NCI-H1436 treated with DMSO at 0.1 percent for 48 hours (cell line): ENCODE measurements around the gene RFX4.
"Not testable (repeated sequence)": the region's sequence is repeated elsewhere in the genome, so short reads cannot be mapped to it uniquely, and the experiment has no call there.

Experiments used
- DNase-seq: peaks from one replicate; lab custom pipeline; 2025; lab: John Stamatoyannopoulos, UW

RFX4 gene

GRCh38 chr12:106692896-106693820 lies 110.4 kb downstream of the RFX4 start:
- no peak for DNase-seq

- no peak for DNase-seq
These were observed 113.3 kb downstream of the RFX4 start for GRCh38 chr12:106696071-106696470.

GRCh38 chr12:106696681-106697417 lies 114.0 kb downstream of the RFX4 start:
- no peak for DNase-seq

- DNase-seq: peak; percentile 35
These were observed 121.3 kb downstream of the RFX4 start for GRCh38 chr12:106704081-106704480.

GRCh38 chr12:106705971-106706370 lies 123.2 kb downstream of the RFX4 start:
- no peak for DNase-seq

GRCh38 chr12:106709068-106709511 lies 126.3 kb downstream of the RFX4 start:
- no peak for DNase-seq

GRCh38 chr12:106710143-106710893 lies 127.5 kb downstream of the RFX4 start:
- DNase-seq: no peak

GRCh38 chr12:106711316-106711715 lies 128.5 kb downstream of the RFX4 start:
- DNase-seq: no peak

- DNase-seq: no peak
These were observed 130.0 kb downstream of the RFX4 start for GRCh38 chr12:106712768-106713167.

GRCh38 chr12:106714926-106715325 lies 132.1 kb downstream of the RFX4 start:
- no peak for DNase-seq

GRCh38 chr12:106715582-106715981 lies 132.8 kb downstream of the RFX4 start:
- no peak for DNase-seq

- no peak for DNase-seq
These were observed 134.9 kb downstream of the RFX4 start for GRCh38 chr12:106717673-106718072.

GRCh38 chr12:106719879-106720278 lies 137.1 kb downstream of the RFX4 start:
- no peak for DNase-seq

GRCh38 chr12:106720696-106721095 lies 137.9 kb downstream of the RFX4 start:
- DNase-seq: no peak

- DNase-seq: no peak
These were observed 139.1 kb downstream of the RFX4 start for GRCh38 chr12:106721915-106722314.

GRCh38 chr12:106722837-106723236 lies 140.0 kb downstream of the RFX4 start:
- no peak for DNase-seq

GRCh38 chr12:106723416-106723815 lies 140.6 kb downstream of the RFX4 start:
- DNase-seq: no peak

- no peak for DNase-seq
These were observed 141.3 kb downstream of the RFX4 start for GRCh38 chr12:106724116-106724515.

GRCh38 chr12:106724934-106725333 lies 142.1 kb downstream of the RFX4 start:
- no peak for DNase-seq

GRCh38 chr12:106726603-106727202 lies 143.9 kb downstream of the RFX4 start:
- DNase-seq: not testable (repeated sequence)

- DNase-seq: no peak
These were observed 146.8 kb downstream of the RFX4 start for GRCh38 chr12:106729611-106730010.

GRCh38 chr12:106732890-106733289 lies 150.1 kb downstream of the RFX4 start:
- no peak for DNase-seq
